Measurements from ENCODE around the gene SH2D3C. TPM values are rescaled to one million over a fixed set of nuclear protein-coding genes. Genes with fewer than 3 reads are reported as not detected.

SH2D3C gene
- total and polyA plus RNA-seq, 2 of the 8 experiments (the other 6 are each of a cell fraction or from before 2014, with no cell fraction given): 6.4 to 8.1 TPM

DNA sequence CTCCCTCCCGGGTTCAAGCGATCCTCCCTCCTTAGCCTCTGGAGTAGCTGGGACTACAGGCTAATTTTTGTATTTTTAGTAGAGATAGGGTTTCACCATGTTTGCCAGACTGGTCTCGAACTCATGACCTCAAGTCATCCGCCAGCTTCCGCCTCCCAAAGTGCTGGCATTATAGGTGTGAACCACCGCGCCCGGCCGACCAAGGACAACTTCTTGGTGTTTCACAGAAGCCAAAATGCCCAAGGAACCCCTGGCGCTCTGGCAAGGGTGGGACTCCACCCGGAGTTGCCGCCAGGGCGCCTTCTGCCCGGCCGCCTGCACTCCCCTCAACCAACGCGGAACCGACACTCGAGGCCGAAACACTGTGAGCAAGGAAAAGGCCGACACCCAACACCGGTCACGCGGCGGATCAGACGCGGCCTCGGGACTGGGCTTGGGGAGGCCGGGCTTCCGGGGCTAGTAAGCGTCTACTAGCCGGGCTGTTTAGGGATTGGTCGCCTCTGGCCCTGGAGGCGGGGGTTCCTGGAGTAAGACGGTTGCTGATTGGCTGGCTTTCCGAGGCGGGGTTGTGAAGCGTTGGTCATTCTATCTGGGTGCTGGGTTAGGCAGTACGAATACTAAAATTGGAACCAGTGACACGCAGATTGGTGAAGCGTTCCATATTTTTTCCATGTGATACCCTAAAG lies 79.3 kb downstream of the SH2D3C start (continued):
- TF ChIP-seq SIN3A (conservative IDR thresholded peaks at IDR 0.05 in 1 of 2, IDR thresholded peaks at IDR 0.05 in 1 of 2; ENCODE audit: low read depth in 1 of 2, low read length in 2 of 2) (no peak), BCL11A (IDR thresholded peaks at IDR 0.05; ENCODE audit: low read depth in 2 of 2, low read length in 2 of 2) (no peak), HDAC2 (IDR thresholded peaks at IDR 0.05; ENCODE audit: borderline replicate concordance in 1 of 2, low read depth in 2 of 2, low read length in 2 of 2) (peak; percentile 47 to 84; a peak in 1 of 4 replicates), JUND (IDR thresholded peaks at IDR 0.05; ENCODE audit: low read length) (no peak), ZNF274 (IDR thresholded peaks at IDR 0.05; ENCODE audit: borderline replicate concordance, extremely low read depth, low read length) (no peak), TCF12 (IDR thresholded peaks at IDR 0.05; ENCODE audit: low read depth, low read length) (no peak), SP4 (IDR thresholded peaks at IDR 0.05; ENCODE audit: low read length) (peak; percentile 51; the same call in 1 of the 2 replicates), CHD2 (IDR thresholded peaks at IDR 0.05; ENCODE audit: low read length) (peak; percentile 55; the same call in 1 of the 2 replicates), SP2 (IDR thresholded peaks at IDR 0.05; ENCODE audit: low read length) (peak; percentile 51), CHD7 (IDR thresholded peaks at IDR 0.05; ENCODE audit: insufficient replicate concordance, low read length) (no peak), KDM5A (IDR thresholded peaks at IDR 0.05; ENCODE audit: low read length) (no peak)
